HEK293 (cell line): ENCODE data around the gene BET1L.

Experiments
- CTCF ChIP-seq: fragments of 450-650 bp; formaldehyde crosslinking; IDR thresholded peaks from 2 replicates; pipeline ENCODE4 v1.5.1; 2016; ENCODE audit warnings: missing biosample characterization, missing genetic modification characterization
- KLF9 ChIP-seq: fragments of 450-650 bp; formaldehyde crosslinking; IDR thresholded peaks from 2 replicates; pipeline ENCODE4 v1.5.1; 2016; ENCODE audit warnings: missing biosample characterization, missing genetic modification characterization, low read depth
- YY1 ChIP-seq: fragments of 450-650 bp; formaldehyde crosslinking; IDR thresholded peaks from 2 replicates; pipeline ENCODE4 v1.5.1; 2018; ENCODE audit warnings: missing biosample characterization, missing genetic modification characterization
- ZBTB1 ChIP-seq: fragments of 450-650 bp; formaldehyde crosslinking; IDR thresholded peaks from 2 replicates; pipeline ENCODE4 v1.5.1; 2016; ENCODE audit warnings: missing biosample characterization, missing genetic modification characterization
- ZBTB7A ChIP-seq: fragments of 450-650 bp; formaldehyde crosslinking; IDR thresholded peaks from 2 replicates; pipeline ENCODE4 v1.5.1; 2016; ENCODE audit warnings: low read depth, missing biosample characterization, missing genetic modification characterization
- ZNF138 ChIP-seq: fragments of 450-650 bp; formaldehyde crosslinking; IDR thresholded peaks from 2 replicates; pipeline ENCODE4 v1.5.1; 2016; ENCODE audit warnings: missing biosample characterization, missing genetic modification characterization, borderline replicate concordance
- ZNF274 ChIP-seq, 2 experiments: fragments of 200-500 bp in 1 of 2; fragments of 450-650 bp in 1 of 2; sonication (Bioruptor generic) in 1 of 2; formaldehyde crosslinking in 1 of 2; IDR thresholded peaks; 2 replicates each; pipeline versions ENCODE4 v1.5.1 to v1.6.1; 2014 to 2016; ENCODE audit warnings: borderline replicate concordance in 1 of 2, inconsistent platforms in 1 of 2, low read length in 1 of 2, missing biosample characterization in 1 of 2, missing genetic modification characterization in 1 of 2
- ZNF76 ChIP-seq: fragments of 450-650 bp; formaldehyde crosslinking; IDR thresholded peaks from 2 replicates; pipeline ENCODE4; 2016; ENCODE audit warnings: low read depth, missing biosample characterization, missing genetic modification characterization, borderline replicate concordance
- ZNF776 ChIP-seq: fragments of 450-650 bp; formaldehyde crosslinking; IDR thresholded peaks from 2 replicates; pipeline ENCODE4 v1.5.0; 2017; ENCODE audit warnings: missing biosample characterization, missing genetic modification characterization, borderline replicate concordance
- ZXDB ChIP-seq: fragments of 450-650 bp; formaldehyde crosslinking; IDR thresholded peaks from 2 replicates; pipeline ENCODE4 v1.5.1; 2016; ENCODE audit warnings: missing biosample characterization, missing genetic modification characterization
- TF ChIP-seq, protein P1 (sequence below): fragments of 450-650 bp; formaldehyde crosslinking; IDR thresholded peaks from 2 replicates; pipeline ENCODE4 v1.5.1; 2016; ENCODE audit warnings: missing biosample characterization, missing genetic modification characterization

GRCh38 chr11:211295-211694 is 4.1 kb upstream of the BET1L start:
- no peak for TF ChIP-seq YY1 (tag by site-specific recombination)
- TF ChIP-seq ZNF776 (tag by site-specific recombination), result no peak
- TF ChIP-seq ZXDB, result no peak
- TF ChIP-seq CTCF (tag by site-specific recombination), result no peak
- TF ChIP-seq, protein P1, sequence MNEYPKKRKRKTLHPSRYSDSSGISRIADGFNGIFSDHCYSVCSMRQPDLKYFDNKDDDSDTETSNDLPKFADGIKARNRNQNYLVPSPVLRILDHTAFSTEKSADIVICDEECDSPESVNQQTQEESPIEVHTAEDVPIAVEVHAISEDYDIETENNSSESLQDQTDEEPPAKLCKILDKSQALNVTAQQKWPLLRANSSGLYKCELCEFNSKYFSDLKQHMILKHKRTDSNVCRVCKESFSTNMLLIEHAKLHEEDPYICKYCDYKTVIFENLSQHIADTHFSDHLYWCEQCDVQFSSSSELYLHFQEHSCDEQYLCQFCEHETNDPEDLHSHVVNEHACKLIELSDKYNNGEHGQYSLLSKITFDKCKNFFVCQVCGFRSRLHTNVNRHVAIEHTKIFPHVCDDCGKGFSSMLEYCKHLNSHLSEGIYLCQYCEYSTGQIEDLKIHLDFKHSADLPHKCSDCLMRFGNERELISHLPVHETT (tag by site-specific recombination), result no peak
- TF ChIP-seq ZBTB7A (tag by site-specific recombination), result no peak
- no peak for TF ChIP-seq ZNF274 (IDR thresholded peaks at IDR 0.05; ENCODE audit: low read length)
- no peak for TF ChIP-seq ZNF274 (tag by site-specific recombination; IDR thresholded peaks at IDR 0.05; ENCODE audit: borderline replicate concordance)
- TF ChIP-seq ZBTB1 (tag by site-specific recombination), result no peak
- no peak for TF ChIP-seq KLF9
- TF ChIP-seq ZNF138 (tag by site-specific recombination), result no peak
- TF ChIP-seq ZNF76 (tag by site-specific recombination), result no peak
